Calu3 (cell line): ENCODE measurements around the gene CCN5. TPM values are rescaled to one million over a fixed set of nuclear protein-coding genes. Genes with fewer than 3 reads are reported as not detected.
A peak's percentile ranks its signal among the peaks of the same experiment; 100 is the strongest.

Experiments
- BruUV-seq: library from RNA; stranded (reverse); fragments of 400-500 nt; replicated peaks from 2 replicates; lab custom pipeline; 2021; lab: Mats Ljungman, UMichigan
- CTCF ChIA-PET: fragments of 300-600 bp; sonication (Branson Sonifier 250); formaldehyde crosslinking; loops from one replicate; lab custom pipeline; 2022; ENCODE audit warnings: antibody characterized with exemption; lab: Charles Lee
- DNase-seq: peaks from one replicate; pipeline ENCODE4 v3.0.0; 2022
- H3K27ac Mint-ChIP-seq: one replicate; pipeline ENCODE4 v1.8.0; 2022; ENCODE audit warnings: mixed read lengths; ENCODE audit not compliant: unreplicated experiment
- H3K27me3 Mint-ChIP-seq: one replicate; pipeline ENCODE4 v1.8.0; 2022; ENCODE audit warnings: mixed read lengths; ENCODE audit not compliant: unreplicated experiment
- H3K36me3 Mint-ChIP-seq: one replicate; pipeline ENCODE4 v1.8.0; 2022; ENCODE audit warnings: mild to moderate bottlenecking, moderate library complexity, mixed read lengths; ENCODE audit not compliant: insufficient read depth, unreplicated experiment
- H3K4me1 Mint-ChIP-seq: one replicate; pipeline ENCODE4 v1.8.0; 2022; ENCODE audit warnings: mild to moderate bottlenecking, low read depth, mixed read lengths; ENCODE audit not compliant: unreplicated experiment
- H3K4me3 Mint-ChIP-seq: one replicate; pipeline ENCODE4 v1.8.0; 2022; ENCODE audit warnings: mild to moderate bottlenecking, low read depth, moderate library complexity, mixed read lengths; ENCODE audit not compliant: unreplicated experiment
- H3K9me3 Mint-ChIP-seq: one replicate; pipeline ENCODE4 v1.8.0; 2022; ENCODE audit warnings: low read depth, mixed read lengths; ENCODE audit not compliant: unreplicated experiment
- intact Hi-C: fragments of 100-400 bp; cut with micrococcal nuclease; formaldehyde crosslinking; loops from one replicate; pipeline ENCODE4 v1.10.0; 2022; ENCODE audit not compliant: unreplicated experiment
- total RNA-seq: library from RNA; stranded (reverse); gene quantifications from 2 replicates; pipeline ENCODE4 v1.2.3, GENCODE V29; 2022
- TF ChIP-seq, protein P1 (sequence below): fragments of 200-600 bp; IDR thresholded peaks from one replicate; pipeline ENCODE4 v1.8.0; 2022; ENCODE audit warnings: antibody characterized with exemption; ENCODE audit not compliant: unreplicated experiment

CCN5 gene
- total RNA-seq, 1 experiment from 2014 or later = 0.94 TPM

DNA sequence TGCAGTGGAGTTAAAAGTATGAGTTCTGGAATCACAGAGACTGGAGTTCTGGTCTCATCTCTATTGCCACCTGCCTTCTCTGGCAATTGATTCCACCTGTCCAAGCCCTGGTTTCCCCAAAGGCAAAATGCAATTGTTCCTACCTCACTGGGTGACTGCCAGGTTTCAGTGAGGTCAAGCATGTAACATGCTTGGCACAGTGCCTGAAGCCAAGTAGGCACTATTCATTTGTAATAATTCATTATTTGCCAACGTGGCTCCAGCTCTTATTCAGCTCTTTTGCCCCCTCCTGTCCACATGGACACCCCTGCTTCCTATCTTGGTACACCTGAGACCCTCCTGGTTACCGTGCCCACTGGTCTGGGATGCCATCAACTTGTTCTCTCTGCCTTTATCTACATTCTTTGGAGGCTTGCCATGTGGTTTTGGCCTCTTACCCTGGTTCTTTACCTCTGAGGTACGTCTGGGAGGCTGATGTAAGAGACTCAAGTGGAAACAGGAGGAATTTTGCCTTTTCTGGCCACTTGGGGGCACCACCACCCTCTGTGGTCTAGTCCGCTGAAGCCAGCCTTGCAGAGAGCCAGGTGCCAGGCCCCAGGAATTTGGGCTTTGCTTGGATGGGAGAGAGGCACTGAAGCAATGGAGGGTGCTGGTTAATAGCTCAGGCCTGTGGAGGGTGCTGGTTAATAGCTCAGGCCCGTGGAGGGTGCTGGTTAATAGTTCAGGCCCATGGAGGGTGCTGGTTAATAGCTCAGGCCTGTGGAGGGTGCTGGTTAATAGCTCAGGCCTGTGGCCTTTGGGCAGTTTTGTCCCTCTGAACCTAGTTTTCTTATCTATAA is 32.2 kb downstream of the CCN5 start:
- peak; percentile 98 for DNase-seq
- CTCF ChIA-PET = interaction anchor here (0.6 to 2.1 kb wide), 28 partner anchors 9 to 297 kb away, joined by 3 to 15 read pairs (median 5); partner anchors contain the start of genes PABPC1L and YWHAB
- peaks cover 27% of the 10 kb centered on the region for H3K4me1 Mint-ChIP-seq
- peak overlapping the region; percentile 47 for H3K4me3 Mint-ChIP-seq
- H3K27me3 Mint-ChIP-seq = peaks cover 35% of the 10 kb centered on the region
- no peaks in the 10 kb centered on the region for H3K9me3 Mint-ChIP-seq
- H3K27ac Mint-ChIP-seq = peak overlapping the region; percentile 97
- TF ChIP-seq, protein P1, sequence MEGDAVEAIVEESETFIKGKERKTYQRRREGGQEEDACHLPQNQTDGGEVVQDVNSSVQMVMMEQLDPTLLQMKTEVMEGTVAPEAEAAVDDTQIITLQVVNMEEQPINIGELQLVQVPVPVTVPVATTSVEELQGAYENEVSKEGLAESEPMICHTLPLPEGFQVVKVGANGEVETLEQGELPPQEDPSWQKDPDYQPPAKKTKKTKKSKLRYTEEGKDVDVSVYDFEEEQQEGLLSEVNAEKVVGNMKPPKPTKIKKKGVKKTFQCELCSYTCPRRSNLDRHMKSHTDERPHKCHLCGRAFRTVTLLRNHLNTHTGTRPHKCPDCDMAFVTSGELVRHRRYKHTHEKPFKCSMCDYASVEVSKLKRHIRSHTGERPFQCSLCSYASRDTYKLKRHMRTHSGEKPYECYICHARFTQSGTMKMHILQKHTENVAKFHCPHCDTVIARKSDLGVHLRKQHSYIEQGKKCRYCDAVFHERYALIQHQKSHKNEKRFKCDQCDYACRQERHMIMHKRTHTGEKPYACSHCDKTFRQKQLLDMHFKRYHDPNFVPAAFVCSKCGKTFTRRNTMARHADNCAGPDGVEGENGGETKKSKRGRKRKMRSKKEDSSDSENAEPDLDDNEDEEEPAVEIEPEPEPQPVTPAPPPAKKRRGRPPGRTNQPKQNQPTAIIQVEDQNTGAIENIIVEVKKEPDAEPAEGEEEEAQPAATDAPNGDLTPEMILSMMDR = peak; percentile 87
- intact Hi-C loops = loop anchor here (1.0 to 5.0 kb wide), 2 partner anchors 120 to 140 kb away; partner anchors contain the start of gene YWHAB
- no TSS peak for BruUV-seq
- H3K36me3 Mint-ChIP-seq = peaks cover 15% of the 10 kb centered on the region

DNA sequence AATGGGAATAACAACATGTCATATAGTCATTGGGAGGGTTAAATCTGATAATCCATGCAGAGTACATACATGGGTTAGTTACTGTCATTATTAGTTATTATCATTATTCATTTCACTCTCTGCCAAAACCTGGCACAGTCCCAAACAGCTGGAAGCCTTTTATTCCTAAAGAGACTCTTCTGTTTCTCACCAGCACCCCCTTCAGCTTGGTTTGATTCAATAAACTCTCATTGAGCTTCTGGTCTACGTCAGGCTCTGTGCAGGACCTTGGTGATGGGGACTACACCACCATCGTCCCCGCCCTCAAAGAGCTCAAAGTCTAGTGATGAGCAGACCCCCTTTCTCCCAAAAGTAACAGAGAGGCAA is 32.8 kb downstream of the CCN5 start:
- peaks cover 35% of the 10 kb centered on the region for H3K27me3 Mint-ChIP-seq
- H3K4me1 Mint-ChIP-seq = peaks cover 27% of the 10 kb centered on the region
- TF ChIP-seq, protein P1 = no peak
- CTCF ChIA-PET = interaction anchor here (0.6 to 2.1 kb wide), 18 partner anchors 8 to 141 kb away, joined by 3 to 15 read pairs (median 5); partner anchors contain the start of gene YWHAB
- no peak for DNase-seq
- no peak overlapping the region for H3K4me3 Mint-ChIP-seq
- H3K36me3 Mint-ChIP-seq = peaks cover 15% of the 10 kb centered on the region
- no TSS peak for BruUV-seq
- H3K27ac Mint-ChIP-seq = peak overlapping the region; percentile 97
- intact Hi-C loops = loop anchor here (5.0 kb wide), 1 partner anchor 139 kb away; the partner anchor contains the start of gene YWHAB
- no peaks in the 10 kb centered on the region for H3K9me3 Mint-ChIP-seq

DNA sequence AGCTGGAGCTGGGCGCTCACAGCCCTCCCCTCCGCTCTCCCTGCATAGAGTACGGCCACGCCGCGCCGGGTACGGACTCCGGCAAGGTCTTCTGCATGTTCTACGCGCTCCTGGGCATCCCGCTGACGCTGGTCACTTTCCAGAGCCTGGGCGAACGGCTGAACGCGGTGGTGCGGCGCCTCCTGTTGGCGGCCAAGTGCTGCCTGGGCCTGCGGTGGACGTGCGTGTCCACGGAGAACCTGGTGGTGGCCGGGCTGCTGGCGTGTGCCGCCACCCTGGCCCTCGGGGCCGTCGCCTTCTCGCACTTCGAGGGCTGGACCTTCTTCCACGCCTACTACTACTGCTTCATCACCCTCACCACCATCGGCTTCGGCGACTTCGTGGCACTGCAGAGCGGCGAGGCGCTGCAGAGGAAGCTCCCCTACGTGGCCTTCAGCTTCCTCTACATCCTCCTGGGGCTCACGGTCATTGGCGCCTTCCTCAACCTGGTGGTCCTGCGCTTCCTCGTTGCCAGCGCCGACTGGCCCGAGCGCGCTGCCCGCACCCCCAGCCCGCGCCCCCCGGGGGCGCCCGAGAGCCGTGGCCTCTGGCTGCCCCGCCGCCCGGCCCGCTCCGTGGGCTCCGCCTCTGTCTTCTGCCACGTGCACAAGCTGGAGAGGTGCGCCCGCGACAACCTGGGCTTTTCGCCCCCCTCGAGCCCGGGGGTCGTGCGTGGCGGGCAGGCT is 35.1 kb downstream of the CCN5 start:
- Mint-ChIP-seq H3K27me3 (peaks cover 35% of the 10 kb centered on the region), H3K27ac (no peak overlapping the region), H3K36me3 (peaks cover 15% of the 10 kb centered on the region), H3K9me3 (no peaks in the 10 kb centered on the region), H3K4me3 (no peak overlapping the region), H3K4me1 (peaks cover 20% of the 10 kb centered on the region)
- BruUV-seq = no TSS peak
- no peak for DNase-seq
- TF ChIP-seq, protein P1 = peak; percentile 26
- CTCF ChIA-PET = no interaction called here
- intact Hi-C loops = no loop called here

DNA sequence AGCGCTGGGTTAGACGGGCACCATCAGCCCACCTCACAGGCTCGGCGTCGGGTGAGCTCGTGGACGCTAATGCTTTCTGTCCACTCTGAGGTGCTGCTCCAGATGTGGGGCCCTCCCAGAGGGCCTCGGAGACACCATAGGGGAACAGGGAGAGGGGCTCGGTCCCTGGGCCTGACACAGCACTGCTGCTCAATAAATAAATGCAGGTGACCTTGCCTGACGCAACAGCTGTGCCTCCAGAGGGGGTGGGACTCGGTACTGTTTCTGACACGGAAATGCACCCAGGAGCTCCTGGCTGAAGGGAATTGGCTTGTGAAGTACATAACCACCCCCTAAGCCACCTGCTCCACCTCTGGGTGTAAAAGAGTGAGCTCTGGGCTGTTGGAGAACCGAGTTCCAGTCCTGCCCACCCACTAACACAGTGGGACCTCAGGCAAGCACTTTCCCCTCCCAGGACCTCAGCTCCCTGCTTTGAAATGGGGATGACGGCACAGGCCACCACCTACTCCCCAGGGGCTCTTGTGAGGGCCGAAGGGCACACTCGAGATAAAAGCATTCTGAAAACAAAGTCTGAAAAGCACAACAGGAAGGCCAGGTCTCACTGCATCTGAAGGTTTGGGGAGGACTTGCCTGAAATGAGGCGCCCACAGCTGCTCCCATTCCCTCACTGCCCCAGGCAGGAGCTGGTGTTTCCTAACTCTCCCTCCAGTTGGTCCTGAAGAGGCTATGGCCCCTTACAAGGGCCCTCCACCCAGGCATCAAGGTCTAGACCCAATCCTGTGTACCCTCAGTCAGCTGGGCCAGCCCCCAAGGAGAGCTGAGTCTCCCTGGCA is 37.1 kb downstream of the CCN5 start:
- intact Hi-C loops = no loop called here
- CTCF ChIA-PET = no interaction called here
- BruUV-seq = no TSS peak

More for the DNA sequence above, 37.1 kb downstream of the CCN5 start:
- Mint-ChIP-seq H3K27me3 (peaks cover 50% of the 10 kb centered on the region), H3K9me3 (no peaks in the 10 kb centered on the region), H3K4me1 (peaks cover 7% of the 10 kb centered on the region), H3K36me3 (peaks cover 4% of the 10 kb centered on the region), H3K4me3 (no peak overlapping the region), H3K27ac (no peak overlapping the region)
- TF ChIP-seq, protein P1 = no peak
- no peak for DNase-seq
